ENCODE data around the gene NDUFS5.

DNA sequence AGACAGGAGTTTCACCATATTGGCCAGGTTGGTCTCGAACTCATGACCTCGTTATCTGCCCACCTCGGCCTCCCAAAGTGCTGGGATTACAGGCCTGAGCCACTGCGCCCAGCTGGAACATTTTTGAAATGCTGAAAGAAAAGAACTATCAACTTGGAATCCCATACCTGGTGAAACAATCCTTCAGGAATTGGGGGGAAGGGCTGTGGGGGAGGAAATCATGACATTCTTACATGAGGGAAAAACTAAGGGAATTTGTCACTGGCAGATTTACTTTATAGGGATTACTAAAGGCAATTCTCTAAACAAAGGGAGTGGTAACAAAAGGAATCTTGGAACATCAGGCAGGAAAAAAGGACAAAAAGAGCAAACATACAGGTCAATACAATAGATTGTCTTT, 25.8 kb downstream of the NDUFS5 start:
- no peak for TF ChIP-seq POLR2A (IDR thresholded peaks at IDR 0.05)
- TF ChIP-seq, protein P1, sequence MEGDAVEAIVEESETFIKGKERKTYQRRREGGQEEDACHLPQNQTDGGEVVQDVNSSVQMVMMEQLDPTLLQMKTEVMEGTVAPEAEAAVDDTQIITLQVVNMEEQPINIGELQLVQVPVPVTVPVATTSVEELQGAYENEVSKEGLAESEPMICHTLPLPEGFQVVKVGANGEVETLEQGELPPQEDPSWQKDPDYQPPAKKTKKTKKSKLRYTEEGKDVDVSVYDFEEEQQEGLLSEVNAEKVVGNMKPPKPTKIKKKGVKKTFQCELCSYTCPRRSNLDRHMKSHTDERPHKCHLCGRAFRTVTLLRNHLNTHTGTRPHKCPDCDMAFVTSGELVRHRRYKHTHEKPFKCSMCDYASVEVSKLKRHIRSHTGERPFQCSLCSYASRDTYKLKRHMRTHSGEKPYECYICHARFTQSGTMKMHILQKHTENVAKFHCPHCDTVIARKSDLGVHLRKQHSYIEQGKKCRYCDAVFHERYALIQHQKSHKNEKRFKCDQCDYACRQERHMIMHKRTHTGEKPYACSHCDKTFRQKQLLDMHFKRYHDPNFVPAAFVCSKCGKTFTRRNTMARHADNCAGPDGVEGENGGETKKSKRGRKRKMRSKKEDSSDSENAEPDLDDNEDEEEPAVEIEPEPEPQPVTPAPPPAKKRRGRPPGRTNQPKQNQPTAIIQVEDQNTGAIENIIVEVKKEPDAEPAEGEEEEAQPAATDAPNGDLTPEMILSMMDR (IDR thresholded peaks at IDR 0.05) = no peak
